ENCODE data around the gene SEC23IP. TPM values are rescaled to one million over a fixed set of nuclear protein-coding genes. Genes with fewer than 3 reads are reported as not detected.

Gene SEC23IP
- total and polyA plus RNA-seq, 2 donors (not counting 1 experiment from before 2014, with no cell fraction given), result 10.5 to 69.7 TPM

- ChIA-PET CTCF (interaction anchor here (0.7 kb wide), 1 partner anchor 100 kb away, joined by 3 read pairs; no protein-coding TSS in a partner anchor), POLR2A (interaction anchor here (0.6 kb wide), 1 partner anchor 43 kb away, joined by 3 read pairs; no protein-coding TSS in a partner anchor)
- Histone ChIP-seq H3K4me2 (replicated peaks; ENCODE audit: low read depth, low read length, poor library complexity, severe bottlenecking) (no peak overlapping the region), H3K9ac (ENCODE audit: low read length) (no peak overlapping the region), H3K36me3 (replicated peaks in 1 of 2; ENCODE audit: control extremely low read depth in 1 of 2, control insufficient read depth in 1 of 2, extremely low read depth in 1 of 2, insufficient read depth in 2 of 2, low read length in 1 of 2) (peaks cover 15 to 59% of the 10 kb centered on the region in 2 experiments), H3K9me3 (ENCODE audit: control extremely low read depth in 1 of 3, control insufficient read depth in 2 of 3, insufficient read depth in 1 of 3, low read length in 2 of 3) (no peaks in the 10 kb centered on the region), H3K4me1 (ENCODE audit: control insufficient read depth in 2 of 2, insufficient read depth in 2 of 2, low read length in 2 of 2) (peaks cover 4 to 5% of the 10 kb centered on the region in 2 donors), H3K79me2 (ENCODE audit: control insufficient read depth, insufficient read depth, low read length) (peaks cover 4% of the 10 kb centered on the region), H3K27me3 (replicated peaks in 1 of 4; ENCODE audit: control extremely low read depth in 1 of 4, control insufficient read depth in 3 of 4, insufficient read depth in 4 of 4, low read length in 3 of 4) (no peaks in the 10 kb centered on the region), H4K20me1 (ENCODE audit: control insufficient read depth, insufficient read depth, low read length, poor library complexity, severe bottlenecking) (no peaks in the 10 kb centered on the region), H3K4me3 (ENCODE audit: control extremely low read depth in 1 of 5, extremely low read depth in 1 of 5, insufficient read depth in 1 of 5, low read depth in 2 of 5, low read length in 4 of 5) (no peak overlapping the region), H2AFZ (ENCODE audit: insufficient read depth, low read depth, low read length, poor library complexity, severe bottlenecking) (no peak overlapping the region), H3K27ac (ENCODE audit: low read length in 2 of 2) (no peak overlapping the region)
- no peak for TF ChIP-seq EZH2 (IDR thresholded peaks at IDR 0.05; ENCODE audit: borderline replicate concordance, insufficient read depth, low read depth, low read length, poor library complexity, severe bottlenecking)
- no peak for TF ChIP-seq CTCF (IDR thresholded peaks at IDR 0.05)
- intact Hi-C loops (cut with micrococcal nuclease), result no loop called here
- Mint-ChIP-seq H3K27ac (no peak overlapping the region), H3K9me3 (ENCODE audit: insufficient read depth) (no peaks in the 10 kb centered on the region), H3K4me1 (peaks cover 10% of the 10 kb centered on the region), H3K4me3 (no peak overlapping the region), H3K27me3 (no peaks in the 10 kb centered on the region)
- ATAC-seq (ENCODE audit: low read depth), result no peak
- 100% methylated on average over 1 of the region's 3 CpGs for WGBS (ENCODE audit: insufficient coverage)
- DNase-seq, result no peak
Observed at GRCh38 chr10:119849944-119850343, 42.6 kb upstream of the SEC23IP start.

GRCh38 chr10:119852277-119852676, 40.3 kb upstream of the SEC23IP start:
- Histone ChIP-seq H3K36me3 (replicated peaks in 1 of 2; ENCODE audit: control extremely low read depth in 1 of 2, control insufficient read depth in 1 of 2, extremely low read depth in 1 of 2, insufficient read depth in 2 of 2, low read length in 1 of 2) (peaks cover 15 to 56% of the 10 kb centered on the region in 2 experiments), H3K4me3 (ENCODE audit: control extremely low read depth in 1 of 5, extremely low read depth in 1 of 5, insufficient read depth in 1 of 5, low read depth in 2 of 5, low read length in 4 of 5) (no peak overlapping the region), H4K20me1 (ENCODE audit: control insufficient read depth, insufficient read depth, low read length, poor library complexity, severe bottlenecking) (no peaks in the 10 kb centered on the region), H3K27me3 (replicated peaks in 1 of 4; ENCODE audit: control extremely low read depth in 1 of 4, control insufficient read depth in 3 of 4, insufficient read depth in 4 of 4, low read length in 3 of 4) (no peaks in the 10 kb centered on the region), H3K9ac (ENCODE audit: low read length) (no peak overlapping the region), H3K9me3 (ENCODE audit: control extremely low read depth in 1 of 3, control insufficient read depth in 2 of 3, insufficient read depth in 1 of 3, low read length in 2 of 3) (no peaks in the 10 kb centered on the region), H3K79me2 (ENCODE audit: control insufficient read depth, insufficient read depth, low read length) (peaks cover 15% of the 10 kb centered on the region), H2AFZ (ENCODE audit: insufficient read depth, low read depth, low read length, poor library complexity, severe bottlenecking) (no peak overlapping the region), H3K27ac (ENCODE audit: low read length in 2 of 2) (no peak overlapping the region), H3K4me1 (ENCODE audit: control insufficient read depth in 2 of 2, insufficient read depth in 2 of 2, low read length in 2 of 2) (no peaks in the 10 kb centered on the region), H3K4me2 (replicated peaks; ENCODE audit: low read depth, low read length, poor library complexity, severe bottlenecking) (no peak overlapping the region)
- ChIA-PET CTCF (interaction anchor here (0.7 to 0.9 kb wide), 2 partner anchors 19 to 49 kb away, joined by 4 read pairs; no protein-coding TSS in a partner anchor), POLR2A (no interaction called here)
- intact Hi-C loops (cut with micrococcal nuclease), result no loop called here
- Mint-ChIP-seq H3K4me1 (no peaks in the 10 kb centered on the region), H3K27ac (no peak overlapping the region), H3K4me3 (no peak overlapping the region), H3K9me3 (ENCODE audit: insufficient read depth) (no peaks in the 10 kb centered on the region), H3K27me3 (no peaks in the 10 kb centered on the region)
- TF ChIP-seq CTCF (IDR thresholded peaks at IDR 0.05), result no peak
- TF ChIP-seq EZH2 (IDR thresholded peaks at IDR 0.05; ENCODE audit: borderline replicate concordance, insufficient read depth, low read depth, low read length, poor library complexity, severe bottlenecking), result no peak
- ATAC-seq (ENCODE audit: low read depth), result no peak
- WGBS (ENCODE audit: insufficient coverage), result 100% methylated on average over 1 of the region's 6 CpGs
- DNase-seq, result no peak

All from B cell (primary cell).